CD14-positive monocyte (primary cell): ENCODE data around the gene UBE2M. TPM values are rescaled to one million over a fixed set of nuclear protein-coding genes. Genes with fewer than 3 reads are reported as not detected.

Source experiments
- DNase-seq, 3 donors: peaks; one replicate each; pipeline ENCODE4 v3.0.0-alpha.2; 2011 to 2022
- H2AFZ ChIP-seq: 2 replicates; pipeline ENCODE4 v1.6.0; 2012; ENCODE audit warnings: mild to moderate bottlenecking, low read depth, low read length, inconsistent platforms; ENCODE audit not compliant: insufficient read depth, poor library complexity, severe bottlenecking
- H3K27ac ChIP-seq, 2 donors: 1 replicate in 1 of 2; 2 replicates in 1 of 2; pipeline ENCODE4 v1.5.1; 2012 to 2013; ENCODE audit warnings: low read length in 2 of 2, control low read depth in 1 of 2, inconsistent platforms in 1 of 2, low read depth in 1 of 2, mild to moderate bottlenecking in 1 of 2
- H3K27me3 ChIP-seq, 2 donors: one replicate each; pipeline versions ENCODE4 v1.6.0 to v1.6.1; 2011 to 2013; ENCODE audit warnings: low read length in 2 of 2; ENCODE audit not compliant: control insufficient read depth in 2 of 2, insufficient read depth in 2 of 2
- H3K36me3 ChIP-seq, 2 donors: replicated peaks in 1 of 2; 1 replicate in 1 of 2; 2 replicates in 1 of 2; pipeline versions ENCODE4 v1.5.1 to v1.6.1; 2012 to 2013; ENCODE audit warnings: low read length in 2 of 2, control low read depth in 1 of 2, inconsistent platforms in 1 of 2, mild to moderate bottlenecking in 1 of 2; ENCODE audit not compliant: insufficient read depth in 2 of 2, control insufficient read depth in 1 of 2
- H3K4me1 ChIP-seq, 2 donors: 1 replicate in 1 of 2; 2 replicates in 1 of 2; pipeline versions ENCODE4 v1.5.1 to v1.6.1; 2012 to 2013; ENCODE audit warnings: low read length in 2 of 2, control low read depth in 1 of 2, inconsistent platforms in 1 of 2, mild to moderate bottlenecking in 1 of 2, moderate library complexity in 1 of 2; ENCODE audit not compliant: insufficient read depth in 2 of 2, control insufficient read depth in 1 of 2
- H3K4me2 ChIP-seq: replicated peaks from 2 replicates; pipeline ENCODE3; 2012; ENCODE audit warnings: low read length, moderate library complexity, mild to moderate bottlenecking; ENCODE audit not compliant: poor library complexity, severe bottlenecking; ENCODE audit errors: extremely low read depth
- H3K4me3 ChIP-seq, 3 experiments: fragments of 200-600 bp in 1 of 3; sonication (generic) in 1 of 3; replicated peaks in 1 of 3; 1 replicate in 2 of 3; 2 replicates in 1 of 3; pipeline ENCODE4 v1.5.1; 2011 to 2013; ENCODE audit warnings: low read length in 3 of 3, mild to moderate bottlenecking in 3 of 3, control low read depth in 2 of 3, low read depth in 2 of 3, inconsistent platforms in 1 of 3, moderate library complexity in 1 of 3
- H3K79me2 ChIP-seq: 2 replicates; pipeline ENCODE4 v1.6.0; 2012; ENCODE audit warnings: mild to moderate bottlenecking, control low read depth, inconsistent platforms, low read length, moderate library complexity; ENCODE audit not compliant: insufficient read depth
- H3K9ac ChIP-seq: 2 replicates; pipeline ENCODE4 v1.6.0; 2017; ENCODE audit warnings: low read length, mild to moderate bottlenecking; ENCODE audit not compliant: insufficient read depth, poor library complexity, severe bottlenecking
- H3K9me3 ChIP-seq, 2 donors: replicated peaks in 1 of 2; 1 replicate in 1 of 2; 2 replicates in 1 of 2; pipeline versions ENCODE4 v1.5.1 to v1.6.1; 2012 to 2013; ENCODE audit warnings: low read length in 2 of 2, control low read depth in 1 of 2; ENCODE audit not compliant: control insufficient read depth in 1 of 2, insufficient read depth in 1 of 2
- H4K20me1 ChIP-seq: 2 replicates; pipeline ENCODE4 v1.6.0; 2012; ENCODE audit warnings: mild to moderate bottlenecking, low read length, control low read depth, moderate library complexity; ENCODE audit not compliant: insufficient read depth
- H3K27ac Mint-ChIP-seq, 7 donors: one replicate each; pipeline ENCODE4 v1.8.0; 2020; ENCODE audit warnings: mild to moderate bottlenecking in 7 of 7, mixed read lengths in 7 of 7, moderate library complexity in 6 of 7, inconsistent platforms in 2 of 7
- H3K27me3 Mint-ChIP-seq, 3 donors: one replicate each; pipeline ENCODE4 v1.8.0; 2021 to 2022; ENCODE audit warnings: low read depth in 3 of 3, mild to moderate bottlenecking in 3 of 3, mixed read lengths in 3 of 3, moderate library complexity in 3 of 3, inconsistent platforms in 1 of 3
- H3K36me3 Mint-ChIP-seq, 2 donors: one replicate each; pipeline ENCODE4 v1.8.0; 2020; ENCODE audit warnings: mixed read lengths in 2 of 2, inconsistent platforms in 1 of 2, mild to moderate bottlenecking in 1 of 2
- H3K4me1 Mint-ChIP-seq: one replicate; pipeline ENCODE4 v1.8.0; 2020; ENCODE audit warnings: mild to moderate bottlenecking, mixed read lengths
- H3K4me3 Mint-ChIP-seq, 2 donors: one replicate each; pipeline ENCODE4 v1.8.0; 2020; ENCODE audit warnings: mild to moderate bottlenecking in 2 of 2, mixed read lengths in 2 of 2, moderate library complexity in 1 of 2
- H3K9me3 Mint-ChIP-seq, 7 donors: one replicate each; pipeline ENCODE4 v1.8.0; 2020 to 2022; ENCODE audit warnings: mixed read lengths in 7 of 7, mild to moderate bottlenecking in 6 of 7, moderate library complexity in 6 of 7, inconsistent platforms in 2 of 7
- CTCF ChIP-seq: fragments of 200-600 bp; IDR thresholded peaks from one replicate; pipeline ENCODE4 v1.8.0; 2022; ENCODE audit warnings: antibody characterized with exemption, mild to moderate bottlenecking
- WGBS: methylation state at CpG from one replicate; pipeline ENCODE4 v1.1.5; 2013; ENCODE audit warnings: missing lambda C conversion rate; ENCODE audit not compliant: insufficient coverage; 5-methylcytosine and 5-hydroxymethylcytosine counted together
- intact Hi-C, 2 donors: fragments of 100-400 bp; cut with micrococcal nuclease; formaldehyde crosslinking; loops; one replicate each; pipeline versions ENCODE4 v1.15.0 to v1.15.1; 2023
- polyA plus RNA-seq, 3 donors: library from polyadenylated mRNA; depleted of rRNA in 1 of 3; unstranded in 2 of 3; stranded (reverse) in 1 of 3; fragments of 300-500 nt in 2 of 3; fragments of >200 nt in 1 of 3; fragmentation: Illumina TruSeq in 2 of 3; gene quantifications; 1 replicate in 2 of 3; 2 replicates in 1 of 3; pipeline ENCODE4 v1.2.3, GENCODE V29; 2012 to 2021

Gene UBE2M
- polyA plus RNA-seq, 3 donors, result 7.8 to 84.6 (median 14.3) TPM

DNA sequence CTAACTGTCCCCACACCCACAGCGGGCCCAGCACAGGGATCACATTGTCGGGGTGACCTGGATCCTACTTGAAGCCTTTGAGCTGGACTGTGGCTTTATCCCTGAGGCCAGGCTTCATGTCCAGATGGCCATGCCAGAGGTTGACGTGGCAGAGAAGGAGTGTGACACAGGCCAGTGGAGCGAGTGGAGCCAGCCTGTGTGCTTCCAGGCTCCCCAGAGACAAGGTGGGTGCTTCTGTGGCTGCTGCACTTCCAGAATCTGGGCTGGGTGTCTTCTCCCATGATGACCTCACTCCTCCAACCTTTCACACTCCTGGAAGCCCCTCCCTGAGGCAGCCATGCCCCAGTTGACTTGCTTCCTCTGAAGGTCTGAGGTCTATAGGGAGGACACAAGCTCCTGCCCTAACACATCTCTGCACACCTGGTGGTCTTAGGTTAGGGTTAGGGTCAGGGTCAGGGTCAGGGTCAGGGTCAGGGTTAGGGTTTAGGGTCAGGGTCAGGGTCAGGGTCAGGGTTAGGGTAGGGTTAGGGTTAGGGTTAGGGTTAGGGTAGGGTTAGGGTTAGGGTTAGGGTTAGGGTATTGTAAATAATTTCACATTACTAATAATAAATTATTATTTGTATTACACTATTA lies 27.8 kb upstream of the UBE2M start:
- no peak overlapping the region for H3K4me3 ChIP-seq
- H3K27ac Mint-ChIP-seq, result no peak overlapping the region
- H3K4me2 ChIP-seq, result no peak overlapping the region
- TF ChIP-seq CTCF, result no peak
- H3K4me1 ChIP-seq, result no peaks in the 10 kb centered on the region
- H3K79me2 ChIP-seq, result no peaks in the 10 kb centered on the region
- H3K4me1 Mint-ChIP-seq, result peaks cover 1% of the 10 kb centered on the region
- no peak overlapping the region for H2AFZ ChIP-seq
- no peak overlapping the region for H3K9ac ChIP-seq
- peaks cover 21 to 35% of the 10 kb centered on the region in 2 donors for H3K36me3 Mint-ChIP-seq
- H3K9me3 Mint-ChIP-seq, result peaks cover 0 to 1% (median 0%) of the 10 kb centered on the region in 7 donors
- no peaks in the 10 kb centered on the region for H3K9me3 ChIP-seq
- H3K4me3 Mint-ChIP-seq, result no peak overlapping the region
- DNase-seq, result peak in 1 of 3 donors; percentile 2
- no peaks in the 10 kb centered on the region for H3K27me3 ChIP-seq
- H4K20me1 ChIP-seq, result peaks cover 5% of the 10 kb centered on the region
- H3K36me3 ChIP-seq, result peaks cover 12 to 27% of the 10 kb centered on the region in 2 donors
- peaks cover 0 to 4% (median 3%) of the 10 kb centered on the region in 3 donors for H3K27me3 Mint-ChIP-seq
- WGBS, result 95% methylated on average over 4 of the region's 4 CpGs
- no peak overlapping the region for H3K27ac ChIP-seq
- intact Hi-C loops, result no loop called here

DNA sequence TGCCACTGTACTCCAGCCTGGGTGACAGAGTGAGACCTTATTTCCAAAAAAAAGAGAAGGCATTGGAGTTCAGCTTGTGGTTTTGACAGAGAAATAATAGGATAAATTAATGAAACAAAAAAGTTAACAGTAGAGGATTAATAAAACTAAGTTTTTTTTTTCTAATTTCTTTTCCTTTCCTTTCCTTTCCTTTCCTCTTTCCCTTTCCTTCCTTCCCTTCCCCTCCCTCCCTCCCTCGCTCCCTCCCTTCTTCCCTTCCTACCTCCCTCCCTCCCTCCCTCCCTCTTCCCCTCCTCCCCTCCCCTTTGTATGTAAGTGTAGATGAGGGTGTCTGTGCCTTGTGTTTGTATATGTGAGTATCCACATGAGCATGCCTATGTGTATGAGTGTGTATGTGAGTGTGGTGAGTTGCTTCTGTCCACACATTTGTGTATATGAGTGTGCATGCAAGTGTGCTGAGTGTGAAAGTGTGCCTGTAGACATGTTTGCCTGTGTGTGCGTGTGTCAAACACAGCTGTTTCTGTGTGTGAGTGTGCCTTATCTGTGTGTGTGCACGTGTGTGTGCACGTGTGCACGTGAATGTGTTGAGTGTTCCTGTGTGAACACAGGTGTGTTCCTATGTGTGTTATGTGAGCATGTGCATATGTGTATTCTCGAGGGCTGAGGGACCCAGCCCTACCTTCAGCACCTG lies 27.2 kb upstream of the UBE2M start:
- H3K9ac ChIP-seq, result no peak overlapping the region
- intact Hi-C loops, result no loop called here
- peaks cover 6% of the 10 kb centered on the region for H4K20me1 ChIP-seq
- peaks cover 0 to 2% of the 10 kb centered on the region in 2 donors for H3K4me1 ChIP-seq
- peaks cover 4% of the 10 kb centered on the region for H3K4me1 Mint-ChIP-seq
- no peak for TF ChIP-seq CTCF
- no peak overlapping the region for H2AFZ ChIP-seq
- H3K4me2 ChIP-seq, result no peak overlapping the region
- H3K27me3 ChIP-seq, result no peaks in the 10 kb centered on the region
- peaks cover 12 to 27% of the 10 kb centered on the region in 2 donors for H3K36me3 ChIP-seq
- no peaks in the 10 kb centered on the region for H3K9me3 ChIP-seq
- peak overlapping the region in 4 of 7 donors; percentile 31 to 68 (median 60) for H3K27ac Mint-ChIP-seq
- peaks cover 0 to 1% (median 0%) of the 10 kb centered on the region in 7 donors for H3K9me3 Mint-ChIP-seq
- H3K79me2 ChIP-seq, result no peaks in the 10 kb centered on the region
- peaks cover 0 to 5% (median 3%) of the 10 kb centered on the region in 3 donors for H3K27me3 Mint-ChIP-seq
- no peak overlapping the region for H3K27ac ChIP-seq
- no peak overlapping the region for H3K4me3 ChIP-seq
- H3K36me3 Mint-ChIP-seq, result peaks cover 22 to 37% of the 10 kb centered on the region in 2 donors
- no peak overlapping the region for H3K4me3 Mint-ChIP-seq
- DNase-seq, result peak in 1 of 3 donors; percentile 1
- WGBS, result 100% methylated on average over 1 of the region's 6 CpGs
